K562 (cell line): ENCODE data around the gene OMP. TPM values are rescaled to one million over a fixed set of nuclear protein-coding genes. Genes with fewer than 3 reads are reported as not detected.

Experiments used
- ATAC-seq: fragments of 200-7000 bp; cut with Tn5 transposase; 3 replicates; pipeline ENCODE4 v1.9.1; 2020; ENCODE audit warnings: moderate library complexity
- BruUV-seq: library from RNA; stranded (reverse); fragments of 400-500 nt; replicated peaks from 2 replicates; lab custom pipeline; 2021; lab: Mats Ljungman, UMichigan
- CTCF ChIA-PET: fragments of 300-600 bp; formaldehyde crosslinking; extraction: SDS; loops from one replicate; lab custom pipeline; 2021; ENCODE audit warnings: low intra/inter-chr PET ratio; lab: Yijun Ruan, JAX
- POLR2A ChIA-PET: fragments of 300-600, 350-650 bp; sonication (Branson Sonifier 250); formaldehyde crosslinking; extraction: SDS; loops from one replicate; lab custom pipeline; 2021; ENCODE audit warnings: antibody characterized with exemption, inconsistent platforms; lab: Yijun Ruan, JAX
- DNase-seq, 4 experiments: peaks; one replicate each; pipeline versions ENCODE4 v3.0.0 to v3.0.0-alpha.2; 2011 to 2018; ENCODE audit warnings: low spot score in 3 of 4, mixed read lengths in 3 of 4; ENCODE audit errors: extremely low read depth in 1 of 4
- FAIRE-seq: peaks from 2 replicates; lab custom pipeline; 2011; peaks lifted over from hg19 to GRCh38; lab: Jason Lieb, UNC
- H2AFZ ChIP-seq: 2 replicates; pipeline ENCODE4 v1.6.0; 2011; ENCODE audit warnings: low read depth, low read length, control low read depth, inconsistent platforms
- H3K27ac ChIP-seq: fragments of 200-600 bp; 3 replicates; pipeline ENCODE4 v1.8.0; 2011; ENCODE audit warnings: low read depth, mild to moderate bottlenecking, control low read depth, inconsistent platforms, low read length, moderate library complexity, mixed read lengths; ENCODE audit errors: extremely low read depth
- H3K27me3 ChIP-seq, 2 experiments: fragments of 300-600 bp in 1 of 2; 2 replicates in 1 of 2; 3 replicates in 1 of 2; pipeline versions ENCODE4 v1.6.0 to v1.8.0; 2011; ENCODE audit warnings: inconsistent platforms in 2 of 2, low read length in 2 of 2, mild to moderate bottlenecking in 1 of 2, mixed read lengths in 1 of 2, moderate library complexity in 1 of 2; ENCODE audit not compliant: control insufficient read depth in 2 of 2, insufficient read depth in 2 of 2
- H3K36me3 ChIP-seq: fragments of 300-600 bp; 3 replicates; pipeline ENCODE4 v1.8.0; 2011; ENCODE audit warnings: mild to moderate bottlenecking, low read length, inconsistent platforms; ENCODE audit not compliant: control insufficient read depth, insufficient read depth
- H3K4me1 ChIP-seq, 2 experiments: fragments of 200-600 bp in 1 of 2; replicated peaks in 1 of 2; 2 replicates in 1 of 2; 3 replicates in 1 of 2; pipeline versions ENCODE4 v1.5.1 to v1.8.0; 2011; ENCODE audit warnings: inconsistent platforms in 2 of 2, low read length in 2 of 2, mild to moderate bottlenecking in 1 of 2, mixed read lengths in 1 of 2, moderate library complexity in 1 of 2; ENCODE audit not compliant: control insufficient read depth in 2 of 2, insufficient read depth in 2 of 2
- H3K4me2 ChIP-seq: 2 replicates; pipeline ENCODE4 v1.6.1; 2011; ENCODE audit warnings: low read length, control low read depth, inconsistent platforms, mixed read lengths; ENCODE audit not compliant: insufficient read depth
- H3K4me3 ChIP-seq: fragments of 200-600 bp; sonication (generic), shearing (Covaris generic); 2 replicates; pipeline ENCODE4 v1.5.1; 2016; ENCODE audit warnings: control low read depth, inconsistent platforms
- H3K79me2 ChIP-seq: fragments of 200-600 bp; 3 replicates; pipeline ENCODE4 v1.8.0; 2011; ENCODE audit warnings: low read length, inconsistent platforms; ENCODE audit not compliant: control insufficient read depth, insufficient read depth
- H3K9ac ChIP-seq, 2 experiments: 2 replicates each; pipeline versions ENCODE4 v1.6.0 to v1.6.1; 2011; ENCODE audit warnings: low read depth in 2 of 2, low read length in 2 of 2, control low read depth in 1 of 2, inconsistent platforms in 1 of 2, mild to moderate bottlenecking in 1 of 2, mixed read lengths in 1 of 2; ENCODE audit not compliant: insufficient read depth in 1 of 2
- H3K9me1 ChIP-seq: one replicate; pipeline ENCODE4 v1.6.0; 2011; ENCODE audit warnings: inconsistent platforms, mild to moderate bottlenecking, low read length, moderate library complexity; ENCODE audit not compliant: control insufficient read depth, insufficient read depth
- H3K9me3 ChIP-seq: replicated peaks from 2 replicates; pipeline ENCODE4 v1.5.1; 2011; ENCODE audit warnings: low read depth, low read length, inconsistent platforms; ENCODE audit not compliant: control insufficient read depth, insufficient read depth
- H4K20me1 ChIP-seq: replicated peaks from 2 replicates; pipeline ENCODE4 v1.6.1; 2011; ENCODE audit warnings: low read length, inconsistent platforms, mixed read lengths; ENCODE audit not compliant: control insufficient read depth, insufficient read depth
- CSDE1 ChIP-seq, 2 experiments: fragments of 450-650 bp; IDR thresholded peaks; 2 replicates each; pipeline ENCODE4 v1.6.1; 2016; ENCODE audit warnings: mild to moderate bottlenecking in 1 of 2
- POLR2A ChIP-seq: fragments of 450-650 bp; conservative IDR thresholded peaks from 2 replicates; pipeline ENCODE4 v1.6.1; 2016
- RNF2 ChIP-seq: sonication (generic); IDR thresholded peaks from 2 replicates; pipeline ENCODE4 v1.6.1; 2016
- TSC22D4 ChIP-seq: fragments of 450-650 bp; IDR thresholded peaks from 2 replicates; pipeline ENCODE4 v1.6.1; 2016; ENCODE audit warnings: missing genetic modification characterization, missing biosample characterization, control low read depth
- ZFP1 ChIP-seq: fragments of 450-650 bp; formaldehyde crosslinking; IDR thresholded peaks from 2 replicates; pipeline ENCODE4 v1.4.0; 2020; ENCODE audit warnings: mild to moderate bottlenecking, mixed read lengths
- WGBS: fragments of 100-300 bp; shearing (Covaris generic); methylation state at CpG from one replicate; pipeline ENCODE4 v1.1.6; 2016; ENCODE audit warnings: low coverage, mixed read lengths; ENCODE audit not compliant: insufficient coverage; ENCODE audit errors: missing lambda C conversion rate; 5-methylcytosine and 5-hydroxymethylcytosine counted together
- in situ Hi-C: fragments of 300-500 bp; cut with MboI; formaldehyde crosslinking; loops from 4 replicates; pipeline ENCODE4 v1.15.0; 2018; ENCODE audit warnings: inconsistent platforms, mixed read lengths
- intact Hi-C: fragments of 100-400 bp; cut with micrococcal nuclease; formaldehyde crosslinking; loops from 2 replicates; pipeline ENCODE4 v1.14.2; 2022
- polyA plus RNA-seq, 8 experiments: library from polyadenylated mRNA; depleted of rRNA in 4 of 8; stranded (reverse) in 5 of 8; unstranded in 3 of 8; fragments of >200 nt; fragmentation: Nextera tagmentation in 2 of 8; fragmentation: Illumina TruSeq in 1 of 8; extraction: Ambion mirVana in 2 of 8; extraction: Trizol in 1 of 8; gene quantifications; 2 replicates each; pipeline versions ENCODE4 v1.2.1 to v1.2.3, GENCODE V29; 2011 to 2014; ENCODE audit warnings: inconsistent platforms in 1 of 8, missing spikeins in 1 of 8
- total RNA-seq, 7 experiments: library from RNA; depleted of rRNA in 6 of 7; stranded (reverse); fragments of >200 nt in 6 of 7; fragmentation: Illumina TruSeq in 2 of 7; extraction: Trizol in 2 of 7; gene quantifications; 2 replicates each; pipeline versions ENCODE4 v1.2.1 to v1.2.3, GENCODE V29; 2011 to 2021; ENCODE audit warnings: low replicate concordance in 1 of 7
- TF ChIP-seq, protein P1 (sequence below): fragments of 250-450 bp; sonication (Bioruptor Pico); IDR thresholded peaks from 2 replicates; pipeline ENCODE4 v1.4.0; 2020; ENCODE audit warnings: mild to moderate bottlenecking, moderate library complexity, borderline replicate concordance
- TF ChIP-seq, protein P2 (sequence below): fragments of 250-450 bp; sonication (Bioruptor Pico); IDR thresholded peaks from 2 replicates; pipeline ENCODE4 v1.8.0; 2021; ENCODE audit warnings: mild to moderate bottlenecking, moderate library complexity
- TF ChIP-seq, protein P3 (sequence below), 2 experiments: fragments of 250-450 bp in 1 of 2; fragments of 450-650 bp in 1 of 2; sonication (Bioruptor Pico) in 1 of 2; IDR thresholded peaks; 2 replicates each; pipeline versions ENCODE4 v1.6.1 to v1.8.0; 2016 to 2021; ENCODE audit warnings: mild to moderate bottlenecking in 2 of 2, moderate library complexity in 2 of 2, missing compliant biosample characterization in 1 of 2, missing genetic modification characterization in 1 of 2
- TF ChIP-seq, protein P4 (sequence below): fragments of 250-450 bp; sonication (Bioruptor Pico); IDR thresholded peaks from 2 replicates; pipeline ENCODE4 v1.4.0; 2020

OMP gene
- total and polyA plus RNA-seq, 9 of the 15 experiments (the other 6 are each of a cell fraction or from before 2014, with no cell fraction given) = not detected

DNA sequence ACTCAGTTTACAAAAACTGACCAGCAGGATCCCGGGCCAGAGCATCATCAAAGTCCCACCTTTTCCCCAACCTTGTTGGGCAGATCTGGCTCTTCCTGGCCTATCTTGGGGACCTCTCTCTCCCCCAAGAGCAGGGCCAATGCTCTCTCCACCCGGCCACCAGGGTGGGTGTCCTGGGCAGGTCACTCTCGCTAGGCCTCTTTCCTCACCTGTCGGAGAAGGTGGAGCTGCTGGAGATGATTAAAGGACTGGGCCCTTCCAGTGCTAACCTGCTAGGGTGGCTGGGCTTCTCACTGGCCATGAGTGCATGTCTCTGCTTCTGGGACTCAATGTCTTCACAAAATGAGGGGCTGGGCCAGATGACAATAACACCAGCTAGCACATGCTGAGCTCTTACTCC lies 38.8 kb upstream of the OMP start (continued):
- TF ChIP-seq, protein P1, sequence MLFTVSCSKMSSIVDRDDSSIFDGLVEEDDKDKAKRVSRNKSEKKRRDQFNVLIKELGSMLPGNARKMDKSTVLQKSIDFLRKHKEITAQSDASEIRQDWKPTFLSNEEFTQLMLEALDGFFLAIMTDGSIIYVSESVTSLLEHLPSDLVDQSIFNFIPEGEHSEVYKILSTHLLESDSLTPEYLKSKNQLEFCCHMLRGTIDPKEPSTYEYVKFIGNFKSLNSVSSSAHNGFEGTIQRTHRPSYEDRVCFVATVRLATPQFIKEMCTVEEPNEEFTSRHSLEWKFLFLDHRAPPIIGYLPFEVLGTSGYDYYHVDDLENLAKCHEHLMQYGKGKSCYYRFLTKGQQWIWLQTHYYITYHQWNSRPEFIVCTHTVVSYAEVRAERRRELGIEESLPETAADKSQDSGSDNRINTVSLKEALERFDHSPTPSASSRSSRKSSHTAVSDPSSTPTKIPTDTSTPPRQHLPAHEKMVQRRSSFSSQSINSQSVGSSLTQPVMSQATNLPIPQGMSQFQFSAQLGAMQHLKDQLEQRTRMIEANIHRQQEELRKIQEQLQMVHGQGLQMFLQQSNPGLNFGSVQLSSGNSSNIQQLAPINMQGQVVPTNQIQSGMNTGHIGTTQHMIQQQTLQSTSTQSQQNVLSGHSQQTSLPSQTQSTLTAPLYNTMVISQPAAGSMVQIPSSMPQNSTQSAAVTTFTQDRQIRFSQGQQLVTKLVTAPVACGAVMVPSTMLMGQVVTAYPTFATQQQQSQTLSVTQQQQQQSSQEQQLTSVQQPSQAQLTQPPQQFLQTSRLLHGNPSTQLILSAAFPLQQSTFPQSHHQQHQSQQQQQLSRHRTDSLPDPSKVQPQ (CRISPR knock-in tag) = no peak
- TF ChIP-seq, protein P2, sequence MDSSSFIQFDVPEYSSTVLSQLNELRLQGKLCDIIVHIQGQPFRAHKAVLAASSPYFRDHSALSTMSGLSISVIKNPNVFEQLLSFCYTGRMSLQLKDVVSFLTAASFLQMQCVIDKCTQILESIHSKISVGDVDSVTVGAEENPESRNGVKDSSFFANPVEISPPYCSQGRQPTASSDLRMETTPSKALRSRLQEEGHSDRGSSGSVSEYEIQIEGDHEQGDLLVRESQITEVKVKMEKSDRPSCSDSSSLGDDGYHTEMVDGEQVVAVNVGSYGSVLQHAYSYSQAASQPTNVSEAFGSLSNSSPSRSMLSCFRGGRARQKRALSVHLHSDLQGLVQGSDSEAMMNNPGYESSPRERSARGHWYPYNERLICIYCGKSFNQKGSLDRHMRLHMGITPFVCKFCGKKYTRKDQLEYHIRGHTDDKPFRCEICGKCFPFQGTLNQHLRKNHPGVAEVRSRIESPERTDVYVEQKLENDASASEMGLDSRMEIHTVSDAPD = no peak
- TF ChIP-seq, all 486 proteins: peak for 0

DNA sequence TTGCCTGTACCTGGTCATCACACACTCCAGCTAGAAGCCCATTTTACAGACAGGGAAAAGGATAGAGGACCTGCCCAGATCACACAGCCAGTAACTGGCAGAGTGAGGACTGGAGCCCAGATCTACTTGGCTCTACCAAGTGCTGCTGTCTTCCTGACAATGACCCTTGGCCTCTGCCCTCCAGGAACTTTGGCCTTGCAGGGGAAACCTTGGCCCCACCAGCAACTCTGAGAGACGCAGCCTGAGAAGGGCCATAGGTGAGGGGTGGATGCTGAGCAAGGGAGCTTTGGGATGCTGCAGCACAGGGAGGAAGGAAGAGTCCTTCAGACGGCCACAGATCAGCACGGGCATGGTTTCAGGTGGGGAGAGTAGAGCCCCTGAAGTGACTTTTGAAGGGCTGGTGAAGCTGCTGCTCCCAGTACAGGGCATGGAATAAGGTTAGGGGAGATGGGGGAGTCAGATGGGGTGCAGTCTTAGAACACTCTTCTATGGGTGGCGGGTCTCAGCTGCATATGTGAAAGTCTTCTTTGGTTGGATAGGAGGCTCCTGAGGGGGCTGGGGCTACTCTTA lies 37.9 kb upstream of the OMP start:
- Histone ChIP-seq H3K36me3 (no peaks in the 10 kb centered on the region), H3K4me1 (peaks cover 4 to 22% of the 10 kb centered on the region in 2 experiments; a peak in 4 of 5 replicates), H3K9me1 (no peaks in the 10 kb centered on the region), H3K27ac (no peak overlapping the region), H3K27me3 (peaks cover under 1 to 27% of the 10 kb centered on the region in 2 experiments), H3K4me2 (no peak overlapping the region), H3K9ac (no peak overlapping the region), H3K4me3 (no peak overlapping the region), H3K9me3 (no peaks in the 10 kb centered on the region; the same call in 1 of the 2 replicates), H4K20me1 (peaks cover 4% of the 10 kb centered on the region; the same call in 1 of the 2 replicates), H2AFZ (no peak overlapping the region), H3K79me2 (no peaks in the 10 kb centered on the region)
- DNase-seq = no peak
- intact Hi-C loops (no loop called here), in situ Hi-C loops (no loop called here)
- ChIA-PET POLR2A (interaction anchor here (0.8 to 1.4 kb wide), 2 partner anchors 10 to 27 kb away, joined by 3 read pairs; no protein-coding TSS in a partner anchor), CTCF (interaction anchor here (0.8 kb wide), 1 partner anchor 329 kb away, joined by 3 read pairs; no protein-coding TSS in a partner anchor)
- ATAC-seq = no peak
- 11% methylated on average over 4 of the region's 4 CpGs for WGBS
- BruUV-seq = no TSS peak
- no peak for FAIRE-seq
- no peak for TF ChIP-seq ZFP1 (CRISPR knock-in tag)
- no peak for TF ChIP-seq TSC22D4 (tag)
- TF ChIP-seq, protein P3, sequence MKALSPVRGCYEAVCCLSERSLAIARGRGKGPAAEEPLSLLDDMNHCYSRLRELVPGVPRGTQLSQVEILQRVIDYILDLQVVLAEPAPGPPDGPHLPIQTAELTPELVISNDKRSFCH (CRISPR knock-in tag; IDR thresholded peaks at IDR 0.05) = no peak
- TF ChIP-seq, protein P3 (tag; IDR thresholded peaks at IDR 0.05) = no peak
- TF ChIP-seq CSDE1 (IDR thresholded peaks at IDR 0.05) = no peak
- no peak for TF ChIP-seq RNF2
- TF ChIP-seq, protein P4, sequence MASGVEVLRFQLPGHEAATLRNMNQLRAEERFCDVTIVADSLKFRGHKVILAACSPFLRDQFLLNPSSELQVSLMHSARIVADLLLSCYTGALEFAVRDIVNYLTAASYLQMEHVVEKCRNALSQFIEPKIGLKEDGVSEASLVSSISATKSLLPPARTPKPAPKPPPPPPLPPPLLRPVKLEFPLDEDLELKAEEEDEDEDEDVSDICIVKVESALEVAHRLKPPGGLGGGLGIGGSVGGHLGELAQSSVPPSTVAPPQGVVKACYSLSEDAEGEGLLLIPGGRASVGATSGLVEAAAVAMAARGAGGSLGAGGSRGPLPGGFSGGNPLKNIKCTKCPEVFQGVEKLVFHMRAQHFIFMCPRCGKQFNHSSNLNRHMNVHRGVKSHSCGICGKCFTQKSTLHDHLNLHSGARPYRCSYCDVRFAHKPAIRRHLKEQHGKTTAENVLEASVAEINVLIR = no peak
- TF ChIP-seq POLR2A = no peak
